Measurements from ENCODE around the gene RAI2. TPM values are rescaled to one million over a fixed set of nuclear protein-coding genes. Genes with fewer than 3 reads are reported as not detected.

The RAI2 gene
- not detected for polyA plus RNA-seq (2012; ENCODE audit: insufficient read depth, insufficient read length)

GRCh38 chrX:17860811-17861488 is at the start of gene RAI2:
TSS of gene RAI2 (minus strand) at chrX:17861298. CDS start at chrX:17802010, 59,288 bp downstream.
- H3K4me3 ChIP-seq (ENCODE audit: low read length) = no peak within 1 kb of the TSS
- no peak for DNase-seq (ENCODE audit: low read depth, low spot score)

GRCh38 chrX:17888421-17888820 is 27.3 kb upstream of the RAI2 start:
- H3K4me3 ChIP-seq (ENCODE audit: low read length) = no peak overlapping the region
- no peak for DNase-seq (ENCODE audit: low read depth, low spot score)

DNA sequence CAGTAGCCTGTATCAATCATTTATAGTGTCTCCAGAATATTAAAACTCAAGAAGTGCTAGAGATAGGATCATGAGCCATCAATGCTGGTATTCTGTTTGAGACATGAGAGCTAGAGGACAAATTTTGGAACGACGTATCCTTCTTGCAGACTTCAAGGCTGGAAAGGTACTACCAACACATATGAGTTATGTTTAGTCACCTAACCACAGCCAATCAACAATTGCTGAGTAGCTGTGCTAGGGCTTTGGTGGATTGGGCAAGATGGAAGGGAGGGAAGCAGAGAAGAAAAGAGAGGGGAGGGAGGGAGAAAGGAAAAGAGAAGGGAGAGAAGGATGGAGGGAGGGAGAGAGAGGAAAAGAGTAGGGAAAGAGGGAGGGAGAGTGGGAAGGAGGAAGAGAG is 21.6 kb upstream of the RAI2 start:
- DNase-seq (ENCODE audit: low read depth, low spot score) = no peak
- H3K4me3 ChIP-seq (ENCODE audit: low read length) = no peak overlapping the region

- H3K4me3 ChIP-seq (ENCODE audit: low read length) = no peak overlapping the region
- no peak for DNase-seq (ENCODE audit: low read depth, low spot score)
Measured at GRCh38 chrX:17878028-17878670, 17.1 kb upstream of the RAI2 start.

- no peak overlapping the region for H3K4me3 ChIP-seq (ENCODE audit: low read length)
- DNase-seq (ENCODE audit: low read depth, low spot score) = no peak
Measured at GRCh38 chrX:17876135-17876534, 15.0 kb upstream of the RAI2 start.

- H3K4me3 ChIP-seq (ENCODE audit: low read length) = no peak overlapping the region
- no peak for DNase-seq (ENCODE audit: low read depth, low spot score)
Measured at GRCh38 chrX:17869580-17869979, 8.5 kb upstream of the RAI2 start.

GRCh38 chrX:17861489-17862011 is 452 bp upstream of the RAI2 start:
- DNase-seq (ENCODE audit: low read depth, low spot score) = no peak
- no peak overlapping the region for H3K4me3 ChIP-seq (ENCODE audit: low read length)

- no peak for DNase-seq (ENCODE audit: low read depth, low spot score)
- H3K4me3 ChIP-seq (ENCODE audit: low read length) = no peak overlapping the region
Measured at GRCh38 chrX:17860179-17860780, 818 bp downstream of the RAI2 start.

DNA sequence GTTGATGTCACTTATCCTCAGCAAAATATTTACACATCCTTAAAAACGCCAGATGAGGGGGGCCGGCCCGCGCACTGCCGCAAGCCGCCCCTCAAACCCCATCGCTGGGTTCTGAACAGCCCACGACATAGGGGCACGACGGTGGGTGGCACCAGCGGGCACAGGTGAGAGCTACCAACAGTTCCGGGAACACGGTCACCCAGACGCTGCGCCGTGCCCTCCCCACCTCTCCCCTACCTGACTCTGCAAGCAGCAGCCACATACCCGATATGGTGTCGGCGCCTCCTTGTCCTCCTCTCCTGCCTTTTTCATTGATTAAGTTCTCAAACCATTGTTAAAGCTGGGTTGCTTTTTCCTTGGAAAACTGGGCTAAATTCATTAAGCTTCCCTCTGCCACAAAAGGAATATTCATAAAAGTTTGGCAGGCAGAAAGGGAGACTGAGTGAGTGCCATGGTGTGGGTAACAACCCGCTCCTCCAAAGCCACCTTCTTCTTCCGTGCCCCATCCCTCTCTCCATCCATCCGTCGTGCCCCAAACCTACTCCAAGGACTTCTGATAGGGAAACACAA is 1.4 kb downstream of the RAI2 start:
- no peak for DNase-seq (ENCODE audit: low read depth, low spot score)
- no peak overlapping the region for H3K4me3 ChIP-seq (ENCODE audit: low read length)

DNA sequence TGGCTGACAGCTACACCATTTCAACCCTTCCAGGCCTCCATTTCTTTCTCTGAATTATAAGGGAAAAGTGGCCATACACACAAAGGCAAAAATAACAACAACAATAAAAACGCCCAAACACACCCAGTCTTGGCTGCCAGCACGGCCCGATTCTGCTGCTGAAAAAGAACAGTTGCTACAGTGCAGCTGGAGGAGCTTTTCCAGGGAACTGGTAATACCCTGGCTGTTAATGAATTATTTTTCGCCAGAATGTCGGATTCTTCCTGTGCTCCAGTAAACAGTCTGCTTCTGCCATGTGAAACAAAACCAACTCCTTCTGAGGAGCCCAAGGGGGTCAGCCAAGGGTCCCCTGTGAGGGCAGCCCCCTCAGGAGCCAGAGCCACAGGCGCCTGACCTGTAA is 6.6 kb downstream of the RAI2 start:
- no peak overlapping the region for H3K4me3 ChIP-seq (ENCODE audit: low read length)
- no peak for DNase-seq (ENCODE audit: low read depth, low spot score)

GRCh38 chrX:17854069-17854468 is 7.0 kb downstream of the RAI2 start:
- DNase-seq (ENCODE audit: low read depth, low spot score) = no peak

DNA sequence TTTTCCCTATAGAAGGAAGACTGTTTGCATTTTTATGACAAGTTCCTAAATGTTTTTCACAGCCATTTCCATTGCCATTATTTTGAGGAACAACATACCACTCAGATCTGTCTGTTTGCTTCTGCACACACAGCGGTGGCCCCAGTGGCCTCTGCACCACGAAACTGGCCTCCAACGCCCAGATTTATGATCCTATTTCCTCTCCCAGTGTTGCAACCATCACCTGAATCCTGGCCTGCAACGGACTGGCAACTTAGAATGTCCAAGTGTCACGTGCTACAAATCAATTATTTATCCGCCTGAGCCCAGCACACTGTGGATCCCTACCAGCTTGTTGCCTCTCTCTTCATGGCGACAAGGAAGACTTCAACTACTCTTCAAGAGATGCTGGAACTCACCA is 9.2 kb downstream of the RAI2 start:
- no peak for DNase-seq (ENCODE audit: low read depth, low spot score)
- H3K4me3 ChIP-seq (ENCODE audit: low read length) = no peak overlapping the region

More at GRCh38 chrX:17854069-17854468, 7.0 kb downstream of the RAI2 start:
- no peak overlapping the region for H3K4me3 ChIP-seq (ENCODE audit: low read length)

GRCh38 chrX:17848545-17849265 is 12.4 kb downstream of the RAI2 start:
- no peak overlapping the region for H3K4me3 ChIP-seq (ENCODE audit: low read length)
- DNase-seq (ENCODE audit: low read depth, low spot score) = no peak

DNA sequence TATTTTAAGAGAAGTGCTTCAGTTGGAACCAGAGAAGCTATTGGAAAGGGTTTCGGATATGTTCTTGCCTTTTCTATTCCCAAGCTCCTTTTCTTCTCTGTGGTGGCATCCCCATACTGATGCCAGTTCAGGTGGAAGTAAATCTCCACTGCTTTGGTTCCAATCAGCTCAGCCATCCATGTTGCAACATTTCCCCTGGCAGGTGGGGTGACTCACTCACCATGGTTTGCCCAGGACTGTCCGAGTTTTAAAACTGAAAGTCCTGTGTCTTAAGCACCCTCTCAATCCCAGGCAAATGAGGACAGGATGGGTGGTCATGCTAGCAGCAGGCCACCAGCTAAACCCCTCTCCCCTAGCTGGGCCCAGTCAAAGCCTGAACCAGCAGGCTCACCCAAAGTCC is 15.1 kb downstream of the RAI2 start:
- no peak for DNase-seq (ENCODE audit: low read depth, low spot score)
- no peak overlapping the region for H3K4me3 ChIP-seq (ENCODE audit: low read length)

- DNase-seq (ENCODE audit: low read depth, low spot score) = no peak
- no peak overlapping the region for H3K4me3 ChIP-seq (ENCODE audit: low read length)
Measured at GRCh38 chrX:17844236-17844635, 16.9 kb downstream of the RAI2 start.

DNA sequence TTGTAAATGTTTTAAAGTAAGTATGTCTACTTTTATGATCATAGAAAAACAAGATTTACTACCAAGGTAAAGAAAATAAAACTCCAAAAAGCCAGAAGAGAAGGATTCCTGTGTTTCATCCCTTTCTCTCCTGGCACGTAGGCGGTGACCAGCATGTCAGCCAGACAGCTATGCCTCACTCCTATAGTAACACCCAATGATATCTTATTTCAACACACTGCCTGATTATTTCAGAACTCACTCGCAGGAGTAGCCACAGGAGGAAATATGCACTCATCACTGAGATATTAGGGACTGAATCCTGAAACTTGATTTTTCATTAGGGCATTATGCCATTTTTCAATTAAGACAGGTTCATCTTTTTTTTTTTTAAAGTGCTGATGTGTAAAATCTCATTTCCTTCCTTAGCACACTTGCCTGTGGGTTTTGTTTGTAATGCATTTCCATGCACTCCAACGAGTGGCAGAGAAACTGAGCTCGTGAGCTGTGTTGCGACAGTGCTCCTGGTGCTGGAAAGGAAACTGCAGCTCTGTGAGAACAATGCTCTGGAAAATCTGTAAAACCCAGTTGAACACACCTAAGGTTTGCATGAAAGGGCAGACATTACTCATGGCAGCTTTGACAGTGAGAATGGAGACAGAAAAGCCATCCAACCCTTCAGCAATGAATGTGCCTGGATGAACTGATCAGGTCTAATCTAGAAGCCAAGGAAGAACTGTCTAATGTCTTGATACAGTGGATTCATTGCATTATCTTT is 18.2 kb downstream of the RAI2 start:
- no peak overlapping the region for H3K4me3 ChIP-seq (ENCODE audit: low read length)
- DNase-seq (ENCODE audit: low read depth, low spot score) = no peak

DNA sequence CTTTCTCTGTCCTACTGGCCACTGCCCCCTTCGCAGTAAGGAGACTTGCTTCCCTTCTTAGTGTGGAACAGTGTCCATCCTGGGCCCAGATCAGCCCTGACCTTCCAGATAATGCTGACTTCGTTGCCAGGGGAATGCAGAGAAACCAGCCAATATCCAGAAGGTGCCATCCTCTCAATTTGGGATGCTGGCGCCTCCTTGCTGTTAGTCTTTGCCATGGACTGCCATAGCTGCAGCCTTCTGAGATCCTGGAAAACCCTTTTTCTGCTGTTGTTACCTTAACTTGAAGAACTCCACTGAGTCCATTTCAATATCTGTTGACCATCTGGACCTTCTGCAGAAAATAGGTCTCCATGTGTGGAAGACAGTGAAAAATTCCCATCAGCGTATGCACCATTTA is 21.8 kb downstream of the RAI2 start:
- no peak overlapping the region for H3K4me3 ChIP-seq (ENCODE audit: low read length)

GRCh38 chrX:17836830-17837229 is 24.3 kb downstream of the RAI2 start:
- no peak for DNase-seq (ENCODE audit: low read depth, low spot score)
- no peak overlapping the region for H3K4me3 ChIP-seq (ENCODE audit: low read length)

More for the DNA sequence above, 21.8 kb downstream of the RAI2 start:
- no peak for DNase-seq (ENCODE audit: low read depth, low spot score)

- no peak overlapping the region for H3K4me3 ChIP-seq (ENCODE audit: low read length)
- DNase-seq (ENCODE audit: low read depth, low spot score) = no peak
Measured at GRCh38 chrX:17833954-17834353, 27.1 kb downstream of the RAI2 start.
